GM23248 (cell line): ENCODE data around the gene THAP4. TPM values are rescaled to one million over a fixed set of nuclear protein-coding genes. Genes with fewer than 3 reads are reported as not detected.
A peak's percentile ranks its signal among the peaks of the same experiment; 100 is the strongest.

Source experiments
- DNase-seq: peaks from one replicate; pipeline ENCODE4 v3.0.0-alpha.2; 2015
- H2AFZ ChIP-seq: fragments of 200-600 bp; sonication (generic); 2 replicates; pipeline ENCODE4 v1.6.1; 2016; ENCODE audit warnings: antibody characterized with exemption
- H3F3A ChIP-seq: fragments of 200-600 bp; sonication (generic); 2 replicates; pipeline ENCODE4 v1.6.1; 2016; ENCODE audit warnings: mild to moderate bottlenecking, antibody characterized with exemption, mixed run types; ENCODE audit not compliant: insufficient read depth
- H3K27ac ChIP-seq: fragments of 200-600 bp; sonication (generic); 2 replicates; pipeline ENCODE4 v1.5.1; 2016; ENCODE audit warnings: mild to moderate bottlenecking
- H3K27me3 ChIP-seq: fragments of 200-600 bp; sonication (generic); replicated peaks from 2 replicates; pipeline ENCODE4 v1.6.1; 2016; ENCODE audit warnings: mild to moderate bottlenecking; ENCODE audit not compliant: insufficient read depth
- H3K36me3 ChIP-seq: fragments of 200-600 bp; sonication (generic); 2 replicates; pipeline ENCODE4 v1.6.1; 2016; ENCODE audit warnings: low read depth, mild to moderate bottlenecking
- H3K4me1 ChIP-seq: fragments of 200-600 bp; sonication (generic); 2 replicates; pipeline ENCODE4 v1.6.1; 2016; ENCODE audit warnings: mild to moderate bottlenecking; ENCODE audit not compliant: insufficient read depth
- H3K4me2 ChIP-seq: fragments of 200-600 bp; sonication (generic); one replicate; pipeline ENCODE4 v1.6.1; 2016; ENCODE audit warnings: mild to moderate bottlenecking; ENCODE audit not compliant: unreplicated experiment
- H3K4me3 ChIP-seq: fragments of 200-600 bp; sonication (generic); 2 replicates; pipeline ENCODE4 v1.5.1; 2016; ENCODE audit warnings: mild to moderate bottlenecking
- H3K79me2 ChIP-seq: fragments of 200-600 bp; sonication (generic); 2 replicates; pipeline ENCODE4 v1.6.1; 2016; ENCODE audit warnings: mild to moderate bottlenecking; ENCODE audit not compliant: insufficient read depth
- H3K9ac ChIP-seq: fragments of 200-600 bp; sonication (generic); 2 replicates; pipeline ENCODE4 v1.6.1; 2016; ENCODE audit warnings: mild to moderate bottlenecking
- H3K9me2 ChIP-seq: fragments of 200-600 bp; sonication (generic); 2 replicates; pipeline ENCODE4 v1.6.1; 2016; ENCODE audit warnings: mixed run types, mild to moderate bottlenecking, moderate library complexity; ENCODE audit not compliant: insufficient read depth
- H3K9me3 ChIP-seq: fragments of 200-600 bp; sonication (generic); one replicate; pipeline ENCODE4 v1.6.1; 2017; ENCODE audit warnings: low read depth
- H4K20me1 ChIP-seq: fragments of 200-600 bp; sonication (generic); 2 replicates; pipeline ENCODE4 v1.6.0; 2016; ENCODE audit not compliant: insufficient read depth
- EZH2 ChIP-seq: fragments of 200-600 bp; sonication (generic); IDR thresholded peaks from 2 replicates; pipeline ENCODE4 v1.6.1; 2018; ENCODE audit warnings: antibody characterized with exemption, mild to moderate bottlenecking; ENCODE audit not compliant: insufficient read depth, poor library complexity, severe bottlenecking
- EZH2phosphoT487 ChIP-seq: fragments of 200-600 bp; sonication (generic); IDR thresholded peaks from 2 replicates; pipeline ENCODE4 v1.6.1; 2018; ENCODE audit warnings: antibody characterized with exemption, moderate library complexity, mild to moderate bottlenecking, low read depth; ENCODE audit not compliant: insufficient read depth
- WGBS, 2 experiments: methylation state at CpG; one replicate each; pipeline ENCODE4 v1.1.6; 2015 to 2017; ENCODE audit warnings: low lambda C conversion rate in 2 of 2, low coverage in 1 of 2; ENCODE audit errors: missing lambda C conversion rate in 2 of 2; 5-methylcytosine and 5-hydroxymethylcytosine counted together
- in situ Hi-C: fragments of 300-500 bp; cut with MboI; formaldehyde crosslinking; loops from 2 replicates; pipeline ENCODE4 v1.15.0; 2020
- polyA plus RNA-seq: library from polyadenylated mRNA; unstranded; fragments of >200 nt; fragmentation: Nextera tagmentation; extraction: Ambion mirVana; gene quantifications from 2 replicates; pipeline ENCODE4 v1.2.1, GENCODE V29; 2016
- total RNA-seq: library from RNA; depleted of rRNA; stranded (reverse); fragments of >200 nt; shearing (Covaris generic); gene quantifications from 2 replicates; pipeline ENCODE4 v1.2.3, GENCODE V29; 2014

The THAP4 gene
- total and polyA plus RNA-seq, 2 experiments from 2014 or later = 46.4 to 53.4 TPM

DNA sequence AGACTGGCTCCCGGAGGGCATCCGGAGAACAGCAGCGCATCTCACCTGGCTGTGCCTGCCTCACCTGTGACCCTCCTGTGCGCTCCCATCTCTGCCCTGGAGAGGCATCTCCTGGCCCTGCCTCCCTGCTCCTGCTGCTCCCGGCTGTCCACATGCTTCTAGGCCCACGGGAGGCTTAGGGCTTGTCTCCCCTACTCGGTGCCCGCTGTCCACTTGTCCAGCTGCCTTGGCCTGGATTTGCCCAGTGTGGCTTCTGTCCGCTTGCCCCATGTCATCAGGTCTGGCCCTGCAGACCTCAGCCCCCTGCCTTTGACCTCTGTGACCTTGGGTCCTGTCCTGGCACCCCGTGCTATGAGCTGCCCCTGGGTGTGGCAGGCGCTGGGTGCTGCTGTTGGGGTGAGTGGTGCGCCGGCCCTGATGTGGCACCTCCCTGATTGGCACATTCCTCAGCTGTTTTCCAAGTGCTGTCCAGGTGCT lies 73.9 kb downstream of the THAP4 start:
- in situ Hi-C loops = no loop called here
- Histone ChIP-seq H3K4me1 (peaks cover 43% of the 10 kb centered on the region), H3K9me2 (no peaks in the 10 kb centered on the region), H3K36me3 (no peaks in the 10 kb centered on the region), H3K27ac (no peak overlapping the region), H3K9me3 (no peaks in the 10 kb centered on the region), H3K4me3 (no peak overlapping the region), H3K79me2 (peaks cover 38% of the 10 kb centered on the region), H3F3A (peaks cover 2% of the 10 kb centered on the region; the same call in 1 of the 2 replicates), H3K27me3 (no peaks in the 10 kb centered on the region), H2AFZ (no peak overlapping the region), H4K20me1 (no peaks in the 10 kb centered on the region), H3K9ac (no peak overlapping the region), H3K4me2 (no peak overlapping the region)
- 71 to 77% methylated on average over 9 to 13 of the region's 13 CpGs for WGBS, 2 experiments
- DNase-seq = no peak
- TF ChIP-seq EZH2phosphoT487 (no peak), EZH2 (no peak)

DNA sequence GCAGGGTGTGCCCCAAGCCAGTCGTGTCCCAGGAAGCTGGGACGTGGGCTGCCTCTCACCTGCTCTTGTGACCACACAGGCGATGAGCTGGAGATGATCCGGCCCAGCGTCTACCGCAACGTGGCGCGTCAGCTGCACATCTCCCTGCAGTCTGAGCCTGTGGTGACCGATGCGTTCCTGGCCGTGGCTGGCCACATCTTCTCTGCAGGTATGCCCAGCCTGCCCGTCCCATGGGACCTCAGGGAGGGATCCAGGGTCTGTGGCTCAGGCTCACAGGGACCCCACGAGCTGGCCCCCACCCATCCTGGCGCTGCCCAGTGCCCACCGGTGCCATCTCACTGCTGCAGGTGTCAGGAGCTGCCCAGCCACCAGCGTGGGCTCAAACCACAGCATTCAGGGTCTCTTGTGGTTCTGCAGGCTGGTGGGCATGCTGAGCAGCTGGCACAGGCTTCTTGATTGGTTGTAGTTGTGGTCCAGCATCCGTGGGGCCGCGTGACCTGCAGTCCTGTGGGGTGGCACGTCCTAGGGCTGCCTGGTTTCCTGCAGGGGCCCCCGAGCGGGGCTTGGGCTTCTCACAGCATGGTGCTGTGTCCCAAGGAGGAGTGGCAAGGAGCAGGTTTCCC lies 74.6 kb downstream of the THAP4 start:
- no peak overlapping the region for H3K4me3 ChIP-seq
- TF ChIP-seq EZH2phosphoT487 (no peak), EZH2 (no peak)
- H3K4me1 ChIP-seq = peaks cover 43% of the 10 kb centered on the region
- no peaks in the 10 kb centered on the region for H3K36me3 ChIP-seq
- H4K20me1 ChIP-seq = no peaks in the 10 kb centered on the region
- WGBS, 2 experiments = 80 to 84% methylated on average over 21 to 22 of the region's 23 CpGs
- no peak overlapping the region for H2AFZ ChIP-seq
- peak overlapping the region; percentile 23 for H3K4me2 ChIP-seq
- no peaks in the 10 kb centered on the region for H3K9me3 ChIP-seq
- peaks cover 3% of the 10 kb centered on the region; the same call in 1 of the 2 replicates for H3F3A ChIP-seq
- no peak overlapping the region for H3K9ac ChIP-seq
- no peak overlapping the region for H3K27ac ChIP-seq
- H3K9me2 ChIP-seq = no peaks in the 10 kb centered on the region
- no peak for DNase-seq
- in situ Hi-C loops = no loop called here
- no peaks in the 10 kb centered on the region for H3K27me3 ChIP-seq
- peaks cover 38% of the 10 kb centered on the region for H3K79me2 ChIP-seq

DNA sequence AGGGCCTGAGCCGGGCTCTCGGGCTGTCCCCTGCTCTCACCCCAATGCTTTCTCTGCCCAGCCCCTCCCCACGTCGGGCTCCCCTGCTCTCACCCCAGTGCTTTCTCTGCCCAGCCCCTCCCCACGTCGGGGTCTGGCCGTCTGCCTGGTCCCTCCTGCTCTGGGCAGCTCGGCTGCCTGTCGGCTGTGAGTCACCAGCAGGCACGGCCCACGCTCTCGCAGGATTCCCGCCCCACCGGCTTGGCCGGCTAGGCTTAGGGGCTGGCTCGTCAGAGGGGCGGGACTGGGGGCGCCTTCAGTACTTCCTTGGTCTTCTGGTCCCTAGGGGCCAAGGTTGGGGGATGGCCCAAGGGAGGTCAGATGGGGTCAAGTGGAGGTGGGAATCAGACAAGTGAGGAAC lies 75.1 kb downstream of the THAP4 start:
- Histone ChIP-seq H4K20me1 (no peaks in the 10 kb centered on the region), H3K27ac (no peak overlapping the region), H3F3A (peaks cover 3% of the 10 kb centered on the region; the same call in 1 of the 2 replicates), H3K4me1 (peaks cover 43% of the 10 kb centered on the region), H3K9ac (no peak overlapping the region), H2AFZ (no peak overlapping the region), H3K27me3 (no peaks in the 10 kb centered on the region), H3K9me2 (no peaks in the 10 kb centered on the region), H3K9me3 (no peaks in the 10 kb centered on the region), H3K4me2 (peak overlapping the region; percentile 23), H3K79me2 (peaks cover 38% of the 10 kb centered on the region), H3K36me3 (no peaks in the 10 kb centered on the region), H3K4me3 (no peak overlapping the region)
- in situ Hi-C loops = no loop called here
- DNase-seq = peak; percentile 90
- 3 to 5% methylated on average over 12 to 18 of the region's 18 CpGs for WGBS, 2 experiments
- TF ChIP-seq EZH2phosphoT487 (no peak), EZH2 (no peak)

DNA sequence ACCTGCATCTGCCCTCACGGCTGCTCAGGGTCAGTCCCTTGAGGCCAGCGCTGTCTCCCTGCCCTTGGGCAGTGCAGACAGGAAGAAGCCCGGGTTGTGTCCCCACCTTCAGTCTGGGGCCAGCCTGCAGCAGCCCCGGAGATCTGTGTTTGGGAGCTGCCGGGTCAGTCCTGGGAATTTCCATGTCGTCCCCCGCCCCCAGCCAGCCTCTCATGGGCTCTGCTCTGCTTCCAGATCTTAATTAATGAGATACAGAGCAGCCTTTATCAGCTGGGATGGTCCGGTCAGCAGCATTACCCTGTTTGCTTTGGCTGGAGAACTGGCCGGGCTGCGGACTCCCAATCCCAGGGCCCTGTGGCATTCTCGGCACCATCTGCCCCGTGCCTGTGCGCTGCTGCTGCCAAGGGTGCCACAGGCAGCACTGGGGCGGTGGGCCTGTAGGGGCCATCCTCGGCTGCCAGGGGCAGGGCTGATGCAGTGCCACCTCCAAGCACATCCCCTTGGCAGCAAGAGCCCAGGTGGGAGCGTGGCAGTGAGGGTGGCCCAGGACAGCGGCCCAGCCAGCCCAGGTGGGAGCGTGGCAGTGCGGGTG lies 76.0 kb downstream of the THAP4 start:
- H3K79me2 ChIP-seq = peaks cover 36% of the 10 kb centered on the region
- WGBS, 2 experiments = 47 to 48% methylated on average over 18 to 19 of the region's 19 CpGs
- no peaks in the 10 kb centered on the region for H3K36me3 ChIP-seq
- no peaks in the 10 kb centered on the region for H4K20me1 ChIP-seq
- H3K27ac ChIP-seq = no peak overlapping the region
- TF ChIP-seq EZH2phosphoT487 = no peak
- no peak for TF ChIP-seq EZH2
- peak overlapping the region; percentile 13; the same call in 1 of the 2 replicates for H3K9ac ChIP-seq
- H3F3A ChIP-seq = peaks cover 3% of the 10 kb centered on the region; the same call in 1 of the 2 replicates
- no peak overlapping the region for H2AFZ ChIP-seq
- H3K4me3 ChIP-seq = peak overlapping the region; percentile 81
- in situ Hi-C loops = no loop called here
- H3K4me1 ChIP-seq = peaks cover 43% of the 10 kb centered on the region
- H3K9me2 ChIP-seq = no peaks in the 10 kb centered on the region
- H3K9me3 ChIP-seq = no peaks in the 10 kb centered on the region
- DNase-seq = peak; percentile 40
- H3K27me3 ChIP-seq = no peaks in the 10 kb centered on the region
- peak overlapping the region; percentile 85 for H3K4me2 ChIP-seq
